Activated CD4-positive, CD25-positive, alpha-beta regulatory T cell (primary cell): Measurements from ENCODE around the gene ARPC5.

Experiments
- DNase-seq, 4 experiments: peaks; one replicate each; lab custom pipeline; 2025; lab: John Stamatoyannopoulos, UW

The ARPC5 gene

DNA sequence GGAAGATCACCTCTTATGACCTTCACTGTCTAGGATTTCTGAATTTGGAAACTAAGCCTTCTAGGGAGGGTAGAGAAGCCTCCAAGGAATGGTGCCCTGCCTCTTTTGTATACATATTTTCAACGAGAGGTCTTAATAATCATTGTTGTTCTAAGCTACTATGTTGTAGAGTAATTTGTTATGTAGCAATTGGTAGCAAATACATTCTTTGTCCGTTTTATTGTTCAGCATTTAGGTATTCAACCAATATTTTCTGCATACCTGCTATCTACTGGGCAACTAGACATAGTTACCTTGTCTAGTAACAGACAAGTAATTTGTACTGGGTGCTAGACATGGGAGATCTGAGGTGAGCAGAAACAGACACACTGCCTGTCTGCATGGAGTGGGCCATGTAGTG, 24.6 kb downstream of the ARPC5 start:
- no peak for DNase-seq

GRCh38 chr1:183609759-183610452, 25.7 kb downstream of the ARPC5 start:
- DNase-seq = no peak

DNA sequence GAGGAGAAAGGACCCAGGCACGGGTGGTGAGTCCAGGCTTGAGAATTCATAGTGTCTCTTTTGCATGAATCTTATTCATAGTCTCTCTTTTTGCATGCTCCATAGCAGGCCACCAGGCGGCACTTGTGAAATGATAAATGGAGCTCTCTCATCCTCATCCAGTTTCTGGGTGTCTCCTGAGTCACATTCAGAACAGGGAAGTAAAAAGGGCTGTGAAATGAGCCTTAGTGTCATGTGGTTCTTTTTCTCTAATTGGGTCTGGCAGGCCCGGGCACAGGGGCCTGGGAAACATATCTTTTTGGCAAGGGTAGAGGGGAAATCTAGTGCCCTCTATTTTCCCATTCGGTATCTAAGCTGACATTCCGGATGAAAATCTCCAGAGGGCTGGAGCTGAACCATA, 26.3 kb downstream of the ARPC5 start:
- no peak for DNase-seq

DNA sequence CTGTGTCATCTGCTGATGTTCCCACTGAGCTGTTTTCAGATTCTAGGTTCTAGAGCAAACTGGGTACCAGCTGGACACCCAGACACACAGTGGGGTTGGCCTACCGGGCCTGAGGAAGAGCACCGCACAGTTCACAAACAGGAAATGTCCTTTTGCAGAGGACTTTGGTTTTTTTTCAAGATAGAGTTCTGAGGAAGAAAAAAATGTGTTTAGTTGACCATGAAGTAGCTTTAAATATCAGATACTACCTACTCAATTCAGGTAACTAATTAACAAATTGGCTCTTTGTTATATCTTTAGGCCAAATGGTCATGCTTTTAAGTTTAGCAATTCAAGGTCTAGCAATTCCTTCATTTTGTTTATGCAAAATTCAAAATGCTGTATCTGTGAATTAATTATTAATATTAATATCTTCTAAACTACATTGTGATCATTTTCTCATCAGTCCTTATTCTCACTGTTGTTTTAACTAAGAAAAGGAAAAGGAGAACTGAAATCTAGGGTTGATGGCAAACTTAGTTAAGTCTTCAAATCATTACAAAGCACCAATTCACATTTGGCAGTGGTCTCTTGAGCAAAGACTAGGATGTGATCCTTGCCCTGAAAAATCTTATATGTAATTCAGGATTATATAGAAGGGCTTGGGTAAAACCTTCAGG, 28.1 kb downstream of the ARPC5 start:
- DNase-seq = no peak

GRCh38 chr1:183605904-183606303, 29.7 kb downstream of the ARPC5 start:
- DNase-seq = no peak

DNA sequence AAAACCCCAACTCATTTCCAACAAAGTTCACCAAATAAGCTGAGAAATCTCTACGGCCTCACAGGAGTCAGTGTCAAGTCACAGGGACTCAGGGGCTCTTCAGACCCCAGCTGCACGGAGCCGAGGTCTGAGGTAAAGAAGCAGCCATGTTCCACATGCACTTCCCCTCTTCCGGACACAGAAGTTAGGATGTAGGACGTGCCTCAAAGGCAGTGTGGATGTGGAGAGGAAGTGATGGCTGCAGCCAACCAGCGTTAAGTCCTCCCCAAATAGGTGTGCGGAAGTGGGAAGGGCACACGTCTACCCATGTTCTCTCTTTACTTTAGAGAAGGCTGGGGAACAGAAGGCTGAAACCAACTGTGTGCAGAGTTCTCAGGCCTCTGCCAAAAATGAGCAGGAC, 30.8 kb downstream of the ARPC5 start:
- no peak for DNase-seq

- DNase-seq = no peak
Measured at GRCh38 chr1:183604038-183604808, 31.4 kb downstream of the ARPC5 start.

- no peak for DNase-seq
Measured at GRCh38 chr1:183602510-183602909, 33.1 kb downstream of the ARPC5 start.

DNA sequence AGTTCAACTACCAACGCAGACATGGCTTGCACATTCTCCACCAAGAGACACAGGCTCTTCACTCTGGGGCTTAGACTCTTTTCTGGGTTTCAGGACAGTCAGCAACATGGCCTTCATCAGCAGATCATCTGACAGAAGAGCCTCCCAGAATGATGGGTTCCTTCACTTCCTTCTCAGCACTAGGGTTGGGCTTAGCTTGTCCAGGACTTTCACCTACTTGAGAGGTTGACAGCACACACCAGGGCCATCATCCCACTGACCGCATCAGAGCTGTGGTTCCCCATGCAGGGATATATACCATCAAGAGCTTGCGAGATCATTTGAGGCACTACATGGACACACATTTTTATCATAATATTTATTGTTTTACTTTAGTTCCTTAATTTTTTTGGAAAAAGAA, 34.9 kb downstream of the ARPC5 start:
- DNase-seq = no peak

- DNase-seq = no peak
Measured at GRCh38 chr1:183600136-183600535, 35.4 kb downstream of the ARPC5 start.

GRCh38 chr1:183598386-183598785, 37.2 kb downstream of the ARPC5 start:
- DNase-seq = no peak

DNA sequence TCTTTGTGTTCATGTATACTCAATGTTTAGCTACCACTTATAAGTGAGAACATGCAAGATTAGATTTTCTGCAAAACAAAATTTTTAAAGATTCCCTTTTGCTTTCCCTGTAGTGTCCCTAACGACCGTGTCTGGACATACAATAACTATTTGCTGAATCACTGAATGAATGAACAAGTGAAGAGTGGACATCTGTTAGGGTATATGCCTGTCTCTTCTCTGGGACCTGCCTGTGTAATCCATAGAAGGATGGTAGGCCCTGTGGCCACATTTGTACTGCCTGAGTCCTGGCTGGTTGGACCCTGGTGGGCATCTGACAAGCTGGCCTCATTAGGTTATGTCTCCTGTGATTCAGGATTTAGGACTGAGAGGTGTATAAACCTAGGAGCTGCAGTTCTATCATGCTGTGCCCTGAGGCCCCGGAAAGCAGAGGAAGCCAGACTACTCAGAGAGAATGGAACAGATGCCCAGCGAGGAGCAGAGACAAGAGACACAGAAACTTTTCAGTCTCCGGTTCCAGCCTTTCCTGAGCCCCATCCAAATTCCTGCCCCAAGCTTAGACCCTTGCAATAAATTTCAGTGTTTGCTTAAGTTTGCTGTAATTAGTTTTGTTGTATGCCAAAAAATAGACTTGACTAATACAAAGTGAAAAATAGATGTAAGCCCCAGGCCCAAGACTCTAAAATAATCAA, 37.8 kb downstream of the ARPC5 start:
- DNase-seq = no peak

GRCh38 chr1:183596500-183596899, 39.1 kb downstream of the ARPC5 start:
- no peak for DNase-seq

DNA sequence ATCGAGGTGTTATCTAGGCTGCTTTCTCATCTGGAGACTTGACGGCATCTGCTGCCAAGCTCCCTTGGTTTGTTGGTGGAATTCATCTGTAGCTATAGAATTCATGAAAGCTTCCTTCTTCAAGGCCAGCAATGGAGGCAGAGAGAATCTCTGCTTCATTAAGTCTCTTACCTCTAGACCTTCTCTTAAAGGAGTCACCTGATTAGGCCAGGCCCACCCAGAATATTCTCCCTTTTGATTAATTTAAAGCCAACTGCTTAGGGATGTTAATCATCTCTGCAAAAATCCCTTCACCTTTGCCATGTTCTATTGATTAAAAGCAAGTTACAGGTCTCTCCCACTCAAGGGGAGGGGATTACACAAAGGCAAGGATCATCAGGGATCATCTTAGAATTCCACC, 40.0 kb downstream of the ARPC5 start:
- DNase-seq = no peak

GRCh38 chr1:183593356-183593755, 42.2 kb downstream of the ARPC5 start:
- DNase-seq = no peak

- no peak for DNase-seq
Measured at GRCh38 chr1:183592733-183593132, 42.9 kb downstream of the ARPC5 start.

- DNase-seq = no peak
Measured at GRCh38 chr1:183590244-183591191, 45.1 kb downstream of the ARPC5 start, which contains the start of gene NCF2. NCF2 (minus strand) TSS chr1:183590459; CDS start chr1:183590329, 130 bp downstream.

DNA sequence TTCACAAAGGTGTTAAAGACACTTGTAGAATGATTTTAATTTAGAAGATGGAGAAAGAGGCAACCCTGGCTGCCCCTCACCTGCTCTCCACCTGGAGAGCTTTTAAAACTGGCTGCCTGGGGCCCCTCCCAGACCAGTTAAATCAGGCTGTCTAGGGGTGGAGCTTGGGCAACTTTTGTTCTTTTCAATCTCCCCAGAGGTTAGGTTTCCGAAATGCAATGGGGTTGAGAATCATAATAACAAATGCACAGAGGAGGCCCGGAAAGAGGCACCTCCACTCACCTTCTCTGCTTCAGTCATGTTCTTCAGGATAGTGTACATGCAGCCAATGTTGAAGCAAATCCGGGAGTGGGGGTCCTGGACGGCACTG, 45.7 kb downstream of the ARPC5 start:
- no peak for DNase-seq

GRCh38 chr1:183589384-183589783, 46.2 kb downstream of the ARPC5 start:
- no peak for DNase-seq

- no peak for DNase-seq
Measured at GRCh38 chr1:183588827-183589226, 46.8 kb downstream of the ARPC5 start.

GRCh38 chr1:183586926-183587325, 48.7 kb downstream of the ARPC5 start:
- no peak for DNase-seq
